Neural cell (in vitro differentiated cells): ENCODE data around the gene HNRNPLL. TPM values are rescaled to one million over a fixed set of nuclear protein-coding genes. Genes with fewer than 3 reads are reported as not detected.

ENCODE experiments used
- H2AFZ ChIP-seq: fragments of 200-600, 300-800 bp; sonication (generic), shearing (Covaris generic); 2 replicates; pipeline ENCODE4 v1.6.0; 2014; ENCODE audit warnings: low read depth, mild to moderate bottlenecking, antibody characterized with exemption, low read length, moderate library complexity
- H3F3A ChIP-seq: fragments of 200-600 bp; shearing (Covaris generic); 2 replicates; pipeline ENCODE4 v1.6.1; 2016; ENCODE audit warnings: mild to moderate bottlenecking, moderate library complexity, mixed read lengths, antibody characterized with exemption, low read length; ENCODE audit not compliant: insufficient read depth, poor library complexity, severe bottlenecking
- H3K27ac ChIP-seq: fragments of 200-600, 300-800 bp; sonication (generic), shearing (Covaris generic); 2 replicates; pipeline ENCODE4 v1.5.1; 2014; ENCODE audit warnings: mild to moderate bottlenecking, low read length, moderate library complexity
- H3K27me3 ChIP-seq: fragments of 300-800, 200-600 bp; sonication (generic), shearing (Covaris generic); 2 replicates; pipeline ENCODE4 v1.6.0; 2014; ENCODE audit warnings: mild to moderate bottlenecking, low read depth, low read length, moderate library complexity; ENCODE audit not compliant: insufficient read depth
- H3K36me3 ChIP-seq: fragments of 300-800, 200-600 bp; sonication (generic), shearing (Covaris generic); 2 replicates; pipeline ENCODE4 v1.5.1; 2014; ENCODE audit warnings: mild to moderate bottlenecking, antibody characterized with exemption, low read length, moderate library complexity; ENCODE audit not compliant: insufficient read depth
- H3K4me2 ChIP-seq: fragments of 300-800, 200-600 bp; sonication (generic), shearing (Covaris generic); 2 replicates; pipeline ENCODE4 v1.6.0; 2014; ENCODE audit warnings: mild to moderate bottlenecking, low read length
- H3K4me3 ChIP-seq: fragments of 300-800, 200-600 bp; sonication (generic), shearing (Covaris generic); 2 replicates; pipeline ENCODE4 v1.5.1; 2014; ENCODE audit warnings: mild to moderate bottlenecking, low read length, moderate library complexity
- H3K79me2 ChIP-seq: fragments of 200-600 bp; shearing (Covaris generic); replicated peaks from 2 replicates; pipeline ENCODE4 v1.6.0; 2014; ENCODE audit warnings: mild to moderate bottlenecking, low read length, moderate library complexity; ENCODE audit not compliant: insufficient read depth
- H3K9ac ChIP-seq: fragments of 300-800, 200-600 bp; sonication (generic), shearing (Covaris generic); 2 replicates; pipeline ENCODE4 v1.6.1; 2016; ENCODE audit warnings: mild to moderate bottlenecking, low read length, mixed read lengths
- H3K9me2 ChIP-seq: fragments of 200-600 bp; shearing (Covaris generic); 2 replicates; pipeline ENCODE4 v1.6.1; 2016; ENCODE audit warnings: mild to moderate bottlenecking, low read length, mixed read lengths; ENCODE audit not compliant: insufficient read depth
- H3K9me3 ChIP-seq: fragments of 200-600, 300-800 bp; sonication (generic), shearing (Covaris generic); 2 replicates; pipeline ENCODE4 v1.6.1; 2016; ENCODE audit warnings: mild to moderate bottlenecking, mixed run types, low read length, moderate library complexity, mixed read lengths
- H4K20me1 ChIP-seq: fragments of 200-600 bp; shearing (Covaris generic); 2 replicates; pipeline ENCODE4 v1.6.1; 2016; ENCODE audit warnings: mild to moderate bottlenecking, mixed run types; ENCODE audit not compliant: insufficient read depth
- EP300 ChIP-seq: fragments of 450-650 bp; conservative IDR thresholded peaks from 2 replicates; pipeline ENCODE4 v1.6.1; 2014; ENCODE audit warnings: antibody characterized with exemption, mild to moderate bottlenecking, moderate library complexity; ENCODE audit not compliant: poor library complexity, severe bottlenecking
- EZH2 ChIP-seq: fragments of 200-600, 300-800 bp; shearing (Covaris generic), sonication (generic); IDR thresholded peaks from 2 replicates; pipeline ENCODE4 v1.6.1; 2014; ENCODE audit warnings: antibody characterized with exemption, low read length, borderline replicate concordance, mild to moderate bottlenecking; ENCODE audit not compliant: insufficient read depth, poor library complexity, severe bottlenecking
- MXI1 ChIP-seq: fragments of 450-650 bp; conservative IDR thresholded peaks from 2 replicates; pipeline ENCODE4 v1.6.1; 2014; ENCODE audit warnings: antibody characterized with exemption, mild to moderate bottlenecking; ENCODE audit not compliant: poor library complexity, severe bottlenecking
- RAD21 ChIP-seq: fragments of 450-650 bp; conservative IDR thresholded peaks from 2 replicates; pipeline ENCODE4 v1.6.1; 2014; ENCODE audit warnings: antibody characterized with exemption, mild to moderate bottlenecking, moderate library complexity
- SMC3 ChIP-seq: fragments of 450-650 bp; conservative IDR thresholded peaks from 2 replicates; pipeline ENCODE4 v1.6.1; 2014; ENCODE audit warnings: antibody characterized with exemption, mild to moderate bottlenecking, moderate library complexity; ENCODE audit not compliant: poor library complexity
- TAF1 ChIP-seq: IDR thresholded peaks from 2 replicates; pipeline ENCODE4 v1.6.1; 2012; ENCODE audit warnings: low read depth
- polyA plus RNA-seq: library from polyadenylated mRNA; depleted of rRNA; stranded (reverse); fragments of >200 nt; gene quantifications from 2 replicates; pipeline ENCODE4 v1.2.3, GENCODE V29; 2014
- TF ChIP-seq, protein P1 (sequence below): fragments of 450-650 bp; IDR thresholded peaks from 2 replicates; pipeline ENCODE4 v1.5.1; 2014; ENCODE audit warnings: antibody characterized with exemption, mild to moderate bottlenecking, moderate library complexity; ENCODE audit not compliant: poor library complexity, severe bottlenecking
- TF ChIP-seq, protein P2 (sequence below): IDR thresholded peaks from 2 replicates; pipeline ENCODE4 v1.6.1; 2012; ENCODE audit warnings: borderline replicate concordance

HNRNPLL gene
- polyA plus RNA-seq, 1 donor from 2014 or later, result 63.5 TPM

GRCh38 chr2:38590053-38590452 lies 12.7 kb downstream of the HNRNPLL start:
- H3F3A ChIP-seq, result no peaks in the 10 kb centered on the region
- H3K9me3 ChIP-seq, result no peaks in the 10 kb centered on the region
- H4K20me1 ChIP-seq, result no peaks in the 10 kb centered on the region
- TF ChIP-seq, protein P1, sequence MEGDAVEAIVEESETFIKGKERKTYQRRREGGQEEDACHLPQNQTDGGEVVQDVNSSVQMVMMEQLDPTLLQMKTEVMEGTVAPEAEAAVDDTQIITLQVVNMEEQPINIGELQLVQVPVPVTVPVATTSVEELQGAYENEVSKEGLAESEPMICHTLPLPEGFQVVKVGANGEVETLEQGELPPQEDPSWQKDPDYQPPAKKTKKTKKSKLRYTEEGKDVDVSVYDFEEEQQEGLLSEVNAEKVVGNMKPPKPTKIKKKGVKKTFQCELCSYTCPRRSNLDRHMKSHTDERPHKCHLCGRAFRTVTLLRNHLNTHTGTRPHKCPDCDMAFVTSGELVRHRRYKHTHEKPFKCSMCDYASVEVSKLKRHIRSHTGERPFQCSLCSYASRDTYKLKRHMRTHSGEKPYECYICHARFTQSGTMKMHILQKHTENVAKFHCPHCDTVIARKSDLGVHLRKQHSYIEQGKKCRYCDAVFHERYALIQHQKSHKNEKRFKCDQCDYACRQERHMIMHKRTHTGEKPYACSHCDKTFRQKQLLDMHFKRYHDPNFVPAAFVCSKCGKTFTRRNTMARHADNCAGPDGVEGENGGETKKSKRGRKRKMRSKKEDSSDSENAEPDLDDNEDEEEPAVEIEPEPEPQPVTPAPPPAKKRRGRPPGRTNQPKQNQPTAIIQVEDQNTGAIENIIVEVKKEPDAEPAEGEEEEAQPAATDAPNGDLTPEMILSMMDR, result peak; percentile 36
- no peak for TF ChIP-seq MXI1
- no peak overlapping the region for H3K4me2 ChIP-seq
- peaks cover 86% of the 10 kb centered on the region for H3K79me2 ChIP-seq
- H3K9me2 ChIP-seq, result no peaks in the 10 kb centered on the region
- no peak overlapping the region for H3K27ac ChIP-seq
- H3K27me3 ChIP-seq, result no peaks in the 10 kb centered on the region
- peaks cover 3% of the 10 kb centered on the region for H3K36me3 ChIP-seq
- H3K9ac ChIP-seq, result no peak overlapping the region
- no peak overlapping the region for H2AFZ ChIP-seq
- no peak overlapping the region for H3K4me3 ChIP-seq

- H3K9me3 ChIP-seq, result no peaks in the 10 kb centered on the region
- TF ChIP-seq RAD21, result no peak
- TF ChIP-seq TAF1, result no peak
- TF ChIP-seq SMC3, result no peak
- no peak for TF ChIP-seq MXI1
- TF ChIP-seq, protein P1, result no peak
- TF ChIP-seq, protein P2, sequence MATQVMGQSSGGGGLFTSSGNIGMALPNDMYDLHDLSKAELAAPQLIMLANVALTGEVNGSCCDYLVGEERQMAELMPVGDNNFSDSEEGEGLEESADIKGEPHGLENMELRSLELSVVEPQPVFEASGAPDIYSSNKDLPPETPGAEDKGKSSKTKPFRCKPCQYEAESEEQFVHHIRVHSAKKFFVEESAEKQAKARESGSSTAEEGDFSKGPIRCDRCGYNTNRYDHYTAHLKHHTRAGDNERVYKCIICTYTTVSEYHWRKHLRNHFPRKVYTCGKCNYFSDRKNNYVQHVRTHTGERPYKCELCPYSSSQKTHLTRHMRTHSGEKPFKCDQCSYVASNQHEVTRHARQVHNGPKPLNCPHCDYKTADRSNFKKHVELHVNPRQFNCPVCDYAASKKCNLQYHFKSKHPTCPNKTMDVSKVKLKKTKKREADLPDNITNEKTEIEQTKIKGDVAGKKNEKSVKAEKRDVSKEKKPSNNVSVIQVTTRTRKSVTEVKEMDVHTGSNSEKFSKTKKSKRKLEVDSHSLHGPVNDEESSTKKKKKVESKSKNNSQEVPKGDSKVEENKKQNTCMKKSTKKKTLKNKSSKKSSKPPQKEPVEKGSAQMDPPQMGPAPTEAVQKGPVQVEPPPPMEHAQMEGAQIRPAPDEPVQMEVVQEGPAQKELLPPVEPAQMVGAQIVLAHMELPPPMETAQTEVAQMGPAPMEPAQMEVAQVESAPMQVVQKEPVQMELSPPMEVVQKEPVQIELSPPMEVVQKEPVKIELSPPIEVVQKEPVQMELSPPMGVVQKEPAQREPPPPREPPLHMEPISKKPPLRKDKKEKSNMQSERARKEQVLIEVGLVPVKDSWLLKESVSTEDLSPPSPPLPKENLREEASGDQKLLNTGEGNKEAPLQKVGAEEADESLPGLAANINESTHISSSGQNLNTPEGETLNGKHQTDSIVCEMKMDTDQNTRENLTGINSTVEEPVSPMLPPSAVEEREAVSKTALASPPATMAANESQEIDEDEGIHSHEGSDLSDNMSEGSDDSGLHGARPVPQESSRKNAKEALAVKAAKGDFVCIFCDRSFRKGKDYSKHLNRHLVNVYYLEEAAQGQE, result no peak
- no peak for TF ChIP-seq EP300
- TF ChIP-seq EZH2, result no peak
- H3K27ac ChIP-seq, result no peak overlapping the region
- peaks cover 8% of the 10 kb centered on the region for H3K36me3 ChIP-seq
- no peak overlapping the region for H3K4me3 ChIP-seq
- H3K9me2 ChIP-seq, result no peaks in the 10 kb centered on the region
- no peaks in the 10 kb centered on the region for H3F3A ChIP-seq
- peaks cover 57% of the 10 kb centered on the region for H3K79me2 ChIP-seq
- no peak overlapping the region for H2AFZ ChIP-seq
- no peak overlapping the region for H3K9ac ChIP-seq
- H3K27me3 ChIP-seq, result no peaks in the 10 kb centered on the region
- no peaks in the 10 kb centered on the region for H4K20me1 ChIP-seq
- H3K4me2 ChIP-seq, result no peak overlapping the region
These were observed 15.8 kb downstream of the HNRNPLL start for GRCh38 chr2:38586931-38587330.
